ENCODE measurements around the gene DCBLD1. TPM values are rescaled to one million over a fixed set of nuclear protein-coding genes. Genes with fewer than 3 reads are reported as not detected.

The DCBLD1 gene
- total and polyA plus RNA-seq, 2 of the 13 experiments (the other 11 are each of a cell fraction or from before 2014, with no cell fraction given) = 23.2 to 41.5 TPM

GRCh38 chr6:117481278-117481925, 1.1 kb upstream of the DCBLD1 start (continued):
- TF ChIP-seq ZBTB25 (CRISPR knock-in tag; IDR thresholded peaks at IDR 0.05) = peak; percentile 65; the same call in 1 of the 2 replicates
- peak; percentile 59; the same call in 1 of the 2 replicates for TF ChIP-seq IKZF5 (CRISPR knock-in tag; IDR thresholded peaks at IDR 0.05)
- no peak; the same call in 1 of the 2 replicates for TF ChIP-seq TFAP4 (IDR thresholded peaks at IDR 0.05; ENCODE audit: borderline replicate concordance, low read depth)
- peak; percentile 64; the same call in 1 of the 2 replicates for TF ChIP-seq ZNF33B (CRISPR knock-in tag; IDR thresholded peaks at IDR 0.05)
- no peak for TF ChIP-seq FUBP1 (CRISPR knock-in tag; IDR thresholded peaks at IDR 0.05; ENCODE audit: borderline replicate concordance)
- TF ChIP-seq ZNF616 (CRISPR knock-in tag; IDR thresholded peaks at IDR 0.05; ENCODE audit: low read depth) = no peak
- TF ChIP-seq FOXK1 (CRISPR knock-in tag; IDR thresholded peaks at IDR 0.05; ENCODE audit: borderline replicate concordance, low read depth) = peak; percentile 69; the same call in 1 of the 2 replicates
- peak; percentile 93 for TF ChIP-seq ZBTB7B (CRISPR knock-in tag; IDR thresholded peaks at IDR 0.05)
- 0 out of 2 replicates have a peak, but pooled peaks have one; percentile 34 for TF ChIP-seq GLI4 (CRISPR knock-in tag; IDR thresholded peaks at IDR 0.05; ENCODE audit: borderline replicate concordance)
- TF ChIP-seq RFX3 (CRISPR knock-in tag; IDR thresholded peaks at IDR 0.05) = no peak
- no peak for TF ChIP-seq ZNF382 (CRISPR knock-in tag; IDR thresholded peaks at IDR 0.05; ENCODE audit: borderline replicate concordance)
- no peak for TF ChIP-seq U2AF1 (optimal IDR thresholded peaks at IDR 0.05; ENCODE audit: low read depth, low read length)
- no peak for TF ChIP-seq ZNF33A (CRISPR knock-in tag; IDR thresholded peaks at IDR 0.05; ENCODE audit: borderline replicate concordance)
- TF ChIP-seq SAP130 (CRISPR knock-in tag; IDR thresholded peaks at IDR 0.05; ENCODE audit: low read depth) = peak; percentile 80
- TF ChIP-seq LRRFIP1 (CRISPR knock-in tag; conservative IDR thresholded peaks at IDR 0.05) = no peak
- no peak for TF ChIP-seq ZNF746 (CRISPR knock-in tag; IDR thresholded peaks at IDR 0.05)
- no peak; the same call in 1 of the 2 replicates for TF ChIP-seq CSRNP1 (CRISPR knock-in tag; IDR thresholded peaks at IDR 0.05)
